HL-60 (cell line): ENCODE results near the gene RTP3.

Source experiments
- DNase-seq, 2 experiments: peaks; one replicate each; pipeline ENCODE4 v3.0.0-alpha.2; 2010 to 2020; ENCODE audit warnings: low read depth in 1 of 2, low spot score in 1 of 2
- H3K27ac ChIP-seq: fragments of 250-450 bp; sonication (Bioruptor Pico); replicated peaks from 2 replicates; pipeline ENCODE4 v1.5.1; 2020; ENCODE audit warnings: mild to moderate bottlenecking, moderate library complexity
- H3K27me3 ChIP-seq: fragments of 250-450 bp; sonication (Bioruptor Pico); 2 replicates; pipeline ENCODE4 v1.5.1; 2021; ENCODE audit warnings: mild to moderate bottlenecking, moderate library complexity; ENCODE audit not compliant: insufficient read depth, poor library complexity, severe bottlenecking
- H3K4me3 ChIP-seq: replicated peaks from 2 replicates; pipeline ENCODE4 v1.5.1; 2011; ENCODE audit warnings: mild to moderate bottlenecking, control low read depth, low read length; ENCODE audit not compliant: insufficient read depth
- GABPA ChIP-seq: IDR thresholded peaks from 2 replicates; pipeline ENCODE4 v1.6.1; 2012; ENCODE audit warnings: low read depth
- POLR2AphosphoS5 ChIP-seq: IDR thresholded peaks from 2 replicates; pipeline ENCODE4 v1.6.1; 2012; ENCODE audit warnings: low read depth
- SPI1 ChIP-seq: IDR thresholded peaks from 2 replicates; pipeline ENCODE4 v1.6.1; 2012; ENCODE audit warnings: low read depth, mild to moderate bottlenecking, borderline replicate concordance
- TF ChIP-seq, protein P1 (sequence below): IDR thresholded peaks from 2 replicates; pipeline ENCODE4 v1.6.1; 2012; ENCODE audit warnings: low read depth; ENCODE audit not compliant: insufficient replicate concordance
- TF ChIP-seq, protein P2 (sequence below): IDR thresholded peaks from one replicate; pipeline ENCODE4 v1.5.1; 2011; ENCODE audit warnings: low read length, control low read depth, inconsistent platforms; ENCODE audit not compliant: insufficient read depth

RTP3 gene

DNA sequence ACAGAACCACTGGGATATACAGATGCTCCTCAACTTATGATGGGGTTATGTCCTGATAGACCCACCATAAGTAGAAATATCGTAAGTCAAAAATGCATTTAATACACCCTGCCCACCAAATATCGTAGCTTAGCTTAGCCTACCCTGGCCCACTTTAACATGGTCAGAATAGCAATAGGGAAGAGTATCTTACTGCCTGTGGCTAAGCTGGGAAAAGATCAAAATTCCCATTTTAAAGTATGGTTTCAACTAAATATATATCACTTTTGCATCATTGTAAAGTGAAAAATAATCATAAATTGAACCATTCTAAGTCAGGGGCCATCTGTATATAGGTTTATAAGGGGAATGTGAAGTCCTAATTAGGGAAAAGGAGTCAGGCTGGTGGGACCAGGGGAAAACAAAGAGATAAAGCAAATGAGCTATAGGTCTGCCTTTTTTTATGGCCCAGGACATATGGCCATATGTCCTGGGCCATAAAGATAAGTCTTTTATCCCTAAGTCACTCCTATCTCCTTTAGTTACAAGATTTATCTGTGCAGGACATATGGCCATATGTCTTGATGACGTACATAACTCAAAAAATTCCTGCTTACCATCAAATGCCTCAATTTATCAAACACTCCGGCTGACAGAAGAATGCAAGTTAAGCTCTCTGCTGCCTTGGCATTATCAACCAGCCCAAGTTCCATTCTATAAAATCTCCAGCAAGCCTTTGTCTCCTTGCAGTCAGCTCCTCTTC, 11.2 kb downstream of the RTP3 start:
- H3K4me3 ChIP-seq: no peak overlapping the region
- DNase-seq: no peak
- H3K27me3 ChIP-seq: no peaks in the 10 kb centered on the region
- TF ChIP-seq, protein P1, sequence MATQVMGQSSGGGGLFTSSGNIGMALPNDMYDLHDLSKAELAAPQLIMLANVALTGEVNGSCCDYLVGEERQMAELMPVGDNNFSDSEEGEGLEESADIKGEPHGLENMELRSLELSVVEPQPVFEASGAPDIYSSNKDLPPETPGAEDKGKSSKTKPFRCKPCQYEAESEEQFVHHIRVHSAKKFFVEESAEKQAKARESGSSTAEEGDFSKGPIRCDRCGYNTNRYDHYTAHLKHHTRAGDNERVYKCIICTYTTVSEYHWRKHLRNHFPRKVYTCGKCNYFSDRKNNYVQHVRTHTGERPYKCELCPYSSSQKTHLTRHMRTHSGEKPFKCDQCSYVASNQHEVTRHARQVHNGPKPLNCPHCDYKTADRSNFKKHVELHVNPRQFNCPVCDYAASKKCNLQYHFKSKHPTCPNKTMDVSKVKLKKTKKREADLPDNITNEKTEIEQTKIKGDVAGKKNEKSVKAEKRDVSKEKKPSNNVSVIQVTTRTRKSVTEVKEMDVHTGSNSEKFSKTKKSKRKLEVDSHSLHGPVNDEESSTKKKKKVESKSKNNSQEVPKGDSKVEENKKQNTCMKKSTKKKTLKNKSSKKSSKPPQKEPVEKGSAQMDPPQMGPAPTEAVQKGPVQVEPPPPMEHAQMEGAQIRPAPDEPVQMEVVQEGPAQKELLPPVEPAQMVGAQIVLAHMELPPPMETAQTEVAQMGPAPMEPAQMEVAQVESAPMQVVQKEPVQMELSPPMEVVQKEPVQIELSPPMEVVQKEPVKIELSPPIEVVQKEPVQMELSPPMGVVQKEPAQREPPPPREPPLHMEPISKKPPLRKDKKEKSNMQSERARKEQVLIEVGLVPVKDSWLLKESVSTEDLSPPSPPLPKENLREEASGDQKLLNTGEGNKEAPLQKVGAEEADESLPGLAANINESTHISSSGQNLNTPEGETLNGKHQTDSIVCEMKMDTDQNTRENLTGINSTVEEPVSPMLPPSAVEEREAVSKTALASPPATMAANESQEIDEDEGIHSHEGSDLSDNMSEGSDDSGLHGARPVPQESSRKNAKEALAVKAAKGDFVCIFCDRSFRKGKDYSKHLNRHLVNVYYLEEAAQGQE: no peak
- TF ChIP-seq POLR2AphosphoS5: no peak
- no peak for TF ChIP-seq SPI1
- TF ChIP-seq GABPA: no peak
- TF ChIP-seq, protein P2, sequence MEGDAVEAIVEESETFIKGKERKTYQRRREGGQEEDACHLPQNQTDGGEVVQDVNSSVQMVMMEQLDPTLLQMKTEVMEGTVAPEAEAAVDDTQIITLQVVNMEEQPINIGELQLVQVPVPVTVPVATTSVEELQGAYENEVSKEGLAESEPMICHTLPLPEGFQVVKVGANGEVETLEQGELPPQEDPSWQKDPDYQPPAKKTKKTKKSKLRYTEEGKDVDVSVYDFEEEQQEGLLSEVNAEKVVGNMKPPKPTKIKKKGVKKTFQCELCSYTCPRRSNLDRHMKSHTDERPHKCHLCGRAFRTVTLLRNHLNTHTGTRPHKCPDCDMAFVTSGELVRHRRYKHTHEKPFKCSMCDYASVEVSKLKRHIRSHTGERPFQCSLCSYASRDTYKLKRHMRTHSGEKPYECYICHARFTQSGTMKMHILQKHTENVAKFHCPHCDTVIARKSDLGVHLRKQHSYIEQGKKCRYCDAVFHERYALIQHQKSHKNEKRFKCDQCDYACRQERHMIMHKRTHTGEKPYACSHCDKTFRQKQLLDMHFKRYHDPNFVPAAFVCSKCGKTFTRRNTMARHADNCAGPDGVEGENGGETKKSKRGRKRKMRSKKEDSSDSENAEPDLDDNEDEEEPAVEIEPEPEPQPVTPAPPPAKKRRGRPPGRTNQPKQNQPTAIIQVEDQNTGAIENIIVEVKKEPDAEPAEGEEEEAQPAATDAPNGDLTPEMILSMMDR: no peak
- no peak overlapping the region for H3K27ac ChIP-seq

DNA sequence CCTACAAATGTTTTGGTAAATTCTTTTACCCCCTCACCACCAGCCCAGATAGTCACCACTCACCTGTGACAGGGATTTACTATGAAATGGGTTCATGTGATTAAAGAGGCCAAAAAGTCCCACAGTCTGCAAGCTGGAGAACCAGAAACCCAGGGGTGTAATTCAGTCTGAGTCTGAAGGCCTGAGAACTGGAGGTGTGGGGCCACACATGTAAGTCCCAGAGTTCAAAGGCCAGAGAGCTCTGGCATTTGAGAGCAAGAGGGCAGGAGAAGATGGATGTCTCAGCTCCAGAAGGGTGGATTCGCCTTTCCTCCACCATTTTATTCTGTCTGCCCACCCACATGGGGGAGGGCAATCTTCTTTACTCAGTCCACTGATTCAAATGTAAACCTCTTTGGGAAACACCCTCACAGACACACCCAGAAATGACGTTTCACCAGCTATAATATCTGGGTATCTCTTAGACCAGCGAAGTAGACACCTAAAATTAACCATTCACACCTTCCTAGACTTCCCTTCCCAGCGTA, 11.9 kb downstream of the RTP3 start:
- H3K4me3 ChIP-seq: no peak overlapping the region
- no peak for DNase-seq
- TF ChIP-seq, protein P2: no peak
- TF ChIP-seq GABPA: no peak
- TF ChIP-seq, protein P1: no peak
- no peak for TF ChIP-seq POLR2AphosphoS5
- no peak for TF ChIP-seq SPI1
- no peaks in the 10 kb centered on the region for H3K27me3 ChIP-seq
- no peak overlapping the region for H3K27ac ChIP-seq

DNA sequence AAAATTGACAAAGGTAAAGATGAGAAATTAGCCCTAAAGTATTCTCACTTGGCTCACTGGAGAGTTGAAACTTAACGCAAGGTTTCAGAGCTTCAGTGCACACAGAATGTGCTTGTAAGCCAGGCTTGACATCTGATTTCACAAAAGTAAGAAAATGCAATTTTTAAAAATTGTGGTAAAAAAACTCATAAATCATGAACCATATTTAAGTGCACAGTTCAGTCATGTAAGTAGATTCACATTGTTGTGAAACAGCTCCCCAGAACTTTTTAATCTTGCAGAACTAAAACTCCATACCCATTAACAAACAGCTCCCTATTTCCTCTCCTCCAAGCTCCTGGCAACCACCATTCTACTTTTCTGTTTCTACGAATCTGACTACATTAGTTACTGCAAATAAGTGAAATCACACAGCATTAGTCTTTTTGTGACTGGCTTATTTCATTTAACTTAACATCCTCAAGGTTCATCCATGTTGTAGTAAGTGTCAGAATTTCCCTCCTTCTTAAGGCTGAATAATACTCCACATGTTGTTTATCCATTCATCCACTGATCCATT, 14.5 kb downstream of the RTP3 start:
- H3K27ac ChIP-seq: no peak overlapping the region
- H3K4me3 ChIP-seq: no peak overlapping the region
- TF ChIP-seq SPI1 (no peak), GABPA (no peak), POLR2AphosphoS5 (no peak)
- TF ChIP-seq, protein P2: no peak
- TF ChIP-seq, protein P1: no peak
- no peaks in the 10 kb centered on the region for H3K27me3 ChIP-seq
- DNase-seq: no peak
